RCC 7860 (cell line): Measurements from ENCODE around the gene TMEM98.
A peak's percentile ranks its signal among the peaks of the same experiment; 100 is the strongest.
"Not testable (repeated sequence)": the region's sequence is repeated elsewhere in the genome, so short reads cannot be mapped to it uniquely, and the experiment has no call there.

Experiments
- DNase-seq: peaks from one replicate; pipeline ENCODE4 v3.0.0-alpha.2; 2015; ENCODE audit warnings: low spot score
- FAIRE-seq: peaks from 2 replicates; lab custom pipeline; 2012; peaks lifted over from hg19 to GRCh38; lab: Jason Lieb, UNC

TMEM98 gene

DNA sequence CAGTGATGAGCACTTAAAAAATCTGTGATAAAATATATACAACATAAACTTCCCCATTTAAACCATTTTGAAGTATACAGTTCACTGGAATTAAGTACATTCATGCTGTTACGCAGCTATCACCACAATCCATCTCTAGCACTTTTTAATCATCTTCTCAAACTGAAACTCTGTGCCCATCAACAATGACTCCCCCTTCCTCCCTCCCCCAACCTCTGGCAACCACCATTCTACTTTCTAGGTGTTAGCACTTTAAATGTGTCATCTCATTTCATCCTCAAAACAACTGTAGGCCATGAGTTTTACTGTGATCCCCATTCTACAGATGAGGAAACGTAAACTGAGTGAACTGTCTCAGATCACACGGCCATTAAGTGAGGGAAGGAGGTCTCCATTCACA is 13.8 kb upstream of the TMEM98 start:
- FAIRE-seq (no peak), DNase-seq (no peak)

DNA sequence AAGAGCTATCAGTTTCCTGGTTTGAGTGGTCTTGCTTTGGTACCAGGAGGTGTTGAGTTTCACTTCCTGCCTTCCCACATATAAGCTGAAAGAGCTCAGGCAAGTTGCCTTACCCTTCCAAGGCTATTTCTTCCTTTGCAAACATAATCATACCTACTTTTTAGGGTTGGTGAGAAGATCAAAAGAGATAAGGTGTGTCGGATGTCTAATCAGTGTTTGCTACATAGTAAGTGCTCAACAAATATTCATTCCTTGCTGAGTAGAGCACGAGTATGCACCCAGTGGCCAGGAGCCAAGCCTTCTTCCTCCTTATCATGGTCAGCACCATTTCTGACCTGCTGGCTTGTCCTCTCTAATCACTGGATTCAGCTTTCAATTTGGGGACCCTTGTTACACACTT is 12.7 kb upstream of the TMEM98 start:
- no peak for DNase-seq
- no peak for FAIRE-seq

DNA sequence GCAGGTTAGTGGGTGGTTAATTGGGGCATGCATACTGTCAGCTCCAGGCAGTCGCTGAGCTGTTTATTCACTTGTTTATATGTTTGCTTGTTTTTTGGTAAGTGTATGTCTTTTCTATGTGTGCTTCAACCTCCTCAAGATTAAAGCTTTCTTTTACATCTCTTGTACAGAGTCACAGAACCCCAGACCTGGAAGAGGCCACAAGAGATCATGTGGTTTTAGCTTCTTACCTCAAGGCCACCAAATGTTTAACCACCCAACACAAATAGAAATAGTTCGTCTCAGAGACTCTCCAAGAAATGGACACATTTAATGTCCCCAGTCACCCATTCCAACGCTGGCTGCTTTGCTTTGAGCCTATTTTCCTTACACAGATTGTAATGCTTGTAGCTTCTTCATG is 11.8 kb upstream of the TMEM98 start:
- DNase-seq: no peak
- no peak for FAIRE-seq

DNA sequence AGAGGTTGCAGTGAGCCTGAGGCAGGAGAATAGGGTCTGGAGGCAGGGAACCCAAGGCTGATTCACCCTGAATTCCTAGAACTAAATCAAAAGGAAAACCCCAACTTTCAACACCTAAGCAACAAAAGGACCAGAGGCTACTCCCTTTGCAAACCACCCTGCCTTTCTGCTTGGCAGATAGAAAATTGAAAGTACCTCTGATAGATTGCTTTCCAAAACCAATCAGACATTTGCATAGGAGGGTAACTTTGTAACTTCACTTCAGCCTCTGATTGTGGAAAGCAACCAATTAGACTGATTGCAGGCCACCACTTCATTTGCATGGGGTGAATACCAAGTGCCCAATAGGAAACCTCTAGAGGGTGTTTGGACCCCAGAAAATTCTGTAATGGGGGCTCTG is 10.9 kb upstream of the TMEM98 start:
- DNase-seq: no peak
- no peak for FAIRE-seq

DNA sequence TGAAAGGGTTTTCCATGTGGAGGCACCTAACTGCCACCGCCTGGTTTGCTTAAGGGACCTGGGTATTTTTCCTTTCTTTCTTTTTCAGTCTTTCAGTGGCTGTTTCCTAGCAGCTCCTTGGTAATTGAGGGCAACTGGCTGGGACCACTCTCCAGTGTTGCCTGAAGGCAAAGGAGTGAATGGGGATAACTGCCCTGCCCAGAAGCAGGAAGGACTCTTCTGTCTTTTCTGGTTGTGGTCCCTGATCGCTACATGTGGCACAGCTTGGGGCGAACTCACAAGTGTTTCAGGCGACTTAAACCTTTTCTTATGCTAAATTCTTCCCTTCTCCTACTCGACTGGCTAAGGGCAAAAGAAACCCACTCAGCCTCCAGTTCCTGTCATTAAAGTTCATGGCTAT is 10.1 kb upstream of the TMEM98 start:
- no peak for DNase-seq
- no peak for FAIRE-seq

DNA sequence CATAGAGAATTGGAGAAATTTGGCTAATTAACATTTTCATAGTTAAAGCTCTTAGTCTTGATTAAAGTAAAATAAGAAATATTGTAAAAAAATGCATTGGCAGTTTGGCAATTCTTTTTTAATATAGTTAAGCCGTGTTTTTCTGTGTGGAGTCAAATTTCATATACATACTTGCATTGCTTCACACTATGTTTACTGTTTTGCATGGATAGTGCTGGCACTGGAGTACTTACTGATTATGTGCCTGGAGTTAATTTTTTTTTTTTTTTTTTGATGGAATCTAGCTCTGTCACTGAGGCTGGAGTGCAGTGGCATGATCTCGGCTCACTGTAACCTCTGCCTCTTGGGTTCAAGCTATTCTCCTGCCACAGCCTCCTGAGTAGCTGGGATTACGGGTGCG is 8.1 kb upstream of the TMEM98 start:
- DNase-seq, FAIRE-seq: not testable (repeated sequence)

DNA sequence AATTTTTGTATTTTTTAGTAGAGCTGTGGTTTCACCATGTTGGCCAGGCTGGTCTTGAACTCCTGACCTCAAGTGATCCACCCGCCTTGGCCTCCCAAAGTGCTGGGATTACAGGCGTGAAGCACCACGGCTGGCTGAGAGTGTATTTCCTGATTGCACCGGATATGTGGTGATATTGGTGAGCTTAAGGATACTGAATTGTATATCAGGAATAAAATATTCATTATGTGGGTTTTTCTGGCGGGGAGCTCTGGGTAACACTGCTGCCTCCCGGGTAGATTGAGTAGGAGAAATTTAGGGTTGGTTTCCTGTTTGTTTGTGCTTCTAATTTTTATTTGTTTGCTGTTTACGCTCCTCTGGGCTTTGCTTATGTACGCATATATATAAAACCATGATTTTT is 7.7 kb upstream of the TMEM98 start:
- no peak for FAIRE-seq

DNA sequence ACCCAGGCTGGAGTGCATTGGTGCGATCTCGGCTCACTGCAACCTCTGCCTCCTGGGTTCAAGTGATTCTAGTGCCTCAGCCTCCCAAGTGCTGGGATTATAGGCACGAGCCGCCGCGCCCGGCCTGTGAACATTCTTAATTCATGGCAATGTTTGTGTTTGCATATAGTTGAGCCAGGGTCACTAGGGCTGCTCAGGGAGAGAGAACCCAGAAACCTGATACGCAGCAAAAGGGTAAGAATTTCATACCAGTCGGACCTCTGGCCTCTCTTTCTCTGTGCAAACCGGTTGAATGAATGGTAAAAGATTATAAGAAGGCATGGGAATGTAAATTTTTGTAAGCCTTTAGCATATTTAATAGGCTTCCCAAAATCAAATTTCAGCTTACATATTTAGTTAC is 6.9 kb upstream of the TMEM98 start:
- DNase-seq (no peak), FAIRE-seq (no peak)

More for the DNA sequence above, 7.7 kb upstream of the TMEM98 start:
- no peak for DNase-seq

DNA sequence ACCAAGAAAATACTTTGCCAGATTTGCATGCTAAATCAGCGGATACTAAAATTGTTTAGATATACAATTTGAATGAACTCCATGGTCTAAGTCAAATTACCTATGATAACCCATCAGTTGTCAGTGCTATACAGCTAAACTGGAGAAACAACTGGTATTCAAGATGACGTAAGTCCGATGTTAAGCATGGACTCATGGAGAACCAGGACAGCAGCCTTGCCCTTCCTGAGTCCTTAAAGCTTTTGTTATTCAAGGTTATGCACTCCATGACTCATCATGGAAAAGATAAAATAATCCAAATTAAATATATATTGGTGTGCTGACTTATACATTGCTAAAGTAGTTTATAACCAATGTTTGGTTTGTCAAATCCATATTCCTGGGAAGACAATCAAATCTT is 4.0 kb upstream of the TMEM98 start:
- not testable (repeated sequence) for FAIRE-seq, DNase-seq

DNA sequence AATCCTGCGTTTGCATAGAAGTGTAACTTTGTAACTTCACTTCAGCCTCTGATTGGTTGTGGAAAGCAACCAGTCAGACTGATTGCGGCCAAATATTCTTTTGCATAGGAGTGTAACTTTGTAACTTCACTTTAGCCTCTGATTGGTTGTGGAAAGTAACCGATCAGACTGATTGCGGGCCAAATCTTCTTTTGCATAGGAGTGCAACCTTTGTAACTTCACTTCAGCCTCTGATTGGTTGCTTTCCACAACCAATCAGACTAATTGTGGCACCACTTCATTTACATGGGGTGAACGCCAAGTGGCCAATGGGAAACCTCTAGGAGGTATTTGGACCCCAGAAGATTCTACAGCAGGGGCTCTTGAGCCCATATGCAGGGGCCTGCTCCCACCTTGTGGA is 1.8 kb upstream of the TMEM98 start:
- FAIRE-seq: no peak
- no peak for DNase-seq

DNA sequence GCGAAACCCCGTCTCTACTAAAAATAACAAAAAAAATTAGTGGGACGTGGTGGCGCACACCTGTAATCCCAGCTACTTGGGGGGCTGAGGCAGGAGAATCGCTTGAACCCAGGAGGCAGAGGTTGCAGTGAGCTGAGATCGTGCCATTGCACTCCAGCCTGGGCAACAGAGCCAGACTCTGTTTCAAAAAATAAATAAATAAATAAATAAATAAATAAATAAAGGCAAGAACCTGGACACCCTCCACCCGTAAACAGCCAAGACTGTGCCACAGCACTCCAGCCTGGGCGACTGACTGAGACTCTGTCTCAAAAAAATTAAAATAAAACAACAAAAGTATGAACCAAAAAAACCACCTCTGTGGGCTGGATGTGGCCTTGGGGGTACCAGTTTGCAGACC is 1.2 kb upstream of the TMEM98 start:
- FAIRE-seq, DNase-seq: not testable (repeated sequence)

DNA sequence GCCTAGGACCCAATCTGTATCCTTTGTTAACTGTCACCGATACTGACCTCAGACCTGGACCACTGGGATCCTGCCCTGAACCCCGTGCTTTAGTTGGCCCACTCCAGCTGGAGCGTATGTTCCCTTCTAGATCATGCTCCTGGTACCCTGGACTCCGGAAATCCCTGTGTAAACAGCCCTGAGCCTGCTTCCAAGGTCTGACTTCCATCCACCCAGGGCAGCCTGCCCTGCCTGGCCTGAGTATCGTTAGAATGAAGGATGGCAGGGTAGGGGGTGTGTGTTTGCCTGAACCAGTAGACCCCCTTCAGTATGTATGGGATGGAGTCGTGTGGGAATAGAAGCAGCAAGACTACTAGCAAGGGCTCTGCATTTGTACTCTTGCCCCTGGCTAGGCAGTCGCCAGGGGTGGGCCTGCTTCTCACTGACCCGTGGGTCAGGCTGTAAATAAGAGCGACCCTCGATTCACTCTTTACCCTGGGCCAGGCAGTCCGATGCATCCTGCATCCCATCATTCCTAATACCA is 691 bp upstream of the TMEM98 start:
- DNase-seq (no peak), FAIRE-seq (no peak)

DNA sequence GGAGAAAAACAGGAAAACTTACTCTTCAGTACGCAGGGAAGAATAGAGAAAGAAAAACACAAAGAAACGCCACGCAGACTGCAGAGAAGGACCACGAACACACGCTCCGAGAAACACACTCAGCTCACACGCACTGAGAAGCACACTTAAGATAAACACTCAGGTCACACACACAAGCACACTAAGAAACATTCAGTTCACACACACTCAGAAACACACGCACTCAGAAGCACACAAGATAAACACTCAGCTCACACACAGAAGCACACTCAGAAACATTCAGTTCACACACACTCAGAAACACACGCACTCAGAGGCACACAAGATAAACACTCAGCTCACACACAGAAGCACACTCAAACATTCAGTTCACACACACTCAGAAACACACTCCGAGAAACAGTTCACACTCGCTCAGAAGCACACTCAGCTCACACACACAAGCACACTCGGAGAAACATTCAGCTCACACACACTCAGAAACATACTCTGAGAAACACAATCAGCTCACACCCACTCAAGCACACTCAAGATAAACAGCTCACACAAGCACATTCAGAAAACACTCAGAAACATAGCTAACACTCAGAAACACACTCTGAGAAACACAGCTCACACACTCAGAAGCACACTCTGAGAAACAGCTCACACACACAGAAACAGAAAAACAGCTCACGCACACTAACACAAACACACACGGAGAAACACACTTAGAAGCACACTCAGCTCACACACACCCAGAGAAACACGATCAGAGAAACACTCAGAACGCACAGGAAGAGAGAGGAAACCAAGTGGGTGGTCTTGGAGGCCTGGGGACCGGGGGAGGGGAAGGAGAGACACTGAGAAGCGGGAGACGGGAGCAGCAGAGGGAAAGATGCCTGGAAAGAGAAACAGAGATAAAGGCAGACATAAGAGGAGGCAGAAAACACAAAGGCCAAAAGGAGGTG is 908 bp downstream of the TMEM98 start:
- DNase-seq: no peak
- no peak for FAIRE-seq

DNA sequence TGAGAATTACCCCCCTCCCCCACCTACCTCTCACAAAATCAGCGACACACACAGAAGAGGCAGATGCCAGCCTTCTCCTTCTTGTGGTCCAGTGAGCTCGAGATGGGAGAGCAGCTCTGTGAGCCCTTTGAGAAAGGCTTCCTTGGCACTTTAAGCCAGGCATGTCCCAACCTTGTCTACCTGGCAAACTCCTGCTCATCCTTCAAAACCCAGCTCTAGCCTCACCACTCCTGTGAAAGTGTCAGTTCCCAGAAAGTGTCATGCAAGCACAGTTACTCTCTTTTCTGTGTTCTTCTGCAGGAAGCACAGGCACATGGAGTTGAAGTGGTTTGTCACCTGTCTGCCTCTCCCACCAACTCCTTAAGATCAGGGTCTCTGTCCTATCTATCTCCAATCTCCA is 1.6 kb downstream of the TMEM98 start:
- FAIRE-seq (no peak), DNase-seq (no peak)

DNA sequence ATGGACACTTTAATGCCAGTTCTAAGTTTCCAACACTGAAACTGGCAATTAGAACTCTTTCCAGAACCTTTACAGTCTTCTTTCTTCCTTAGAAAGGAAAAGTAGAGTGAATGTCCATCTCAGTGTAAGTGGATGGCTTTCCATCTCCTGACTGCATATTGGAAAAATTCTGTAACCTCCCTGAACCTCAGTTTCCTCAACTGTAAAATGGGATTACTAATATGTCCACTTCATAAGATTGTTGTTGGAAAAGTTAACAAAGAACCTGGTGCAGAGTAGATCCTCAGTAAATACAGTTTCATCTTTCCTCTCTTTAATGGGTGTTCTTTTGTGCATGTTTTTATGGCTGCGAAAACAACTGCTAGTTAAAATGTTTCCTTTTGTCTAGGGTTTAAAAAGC is 2.6 kb downstream of the TMEM98 start:
- DNase-seq: no peak
- no peak for FAIRE-seq

DNA sequence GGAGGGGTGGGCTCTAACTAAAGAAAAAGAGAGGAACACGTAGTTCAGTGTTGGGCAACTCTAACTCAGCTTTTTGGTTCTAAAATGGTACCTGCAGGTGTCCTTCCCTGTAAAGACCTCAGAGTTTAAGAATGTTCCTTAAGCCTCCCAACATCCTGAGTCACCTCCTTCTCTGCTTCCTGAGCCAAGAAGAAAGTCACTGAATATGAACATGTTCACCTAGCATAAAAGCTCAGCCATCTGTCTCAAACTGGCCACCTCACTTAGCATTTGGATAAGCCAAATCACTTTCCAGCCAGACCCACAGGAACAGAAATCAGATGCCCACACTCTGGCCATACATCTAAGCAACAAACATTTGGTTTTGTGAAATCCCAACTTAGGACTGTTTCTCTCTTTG is 3.7 kb downstream of the TMEM98 start:
- FAIRE-seq (no peak), DNase-seq (no peak)

DNA sequence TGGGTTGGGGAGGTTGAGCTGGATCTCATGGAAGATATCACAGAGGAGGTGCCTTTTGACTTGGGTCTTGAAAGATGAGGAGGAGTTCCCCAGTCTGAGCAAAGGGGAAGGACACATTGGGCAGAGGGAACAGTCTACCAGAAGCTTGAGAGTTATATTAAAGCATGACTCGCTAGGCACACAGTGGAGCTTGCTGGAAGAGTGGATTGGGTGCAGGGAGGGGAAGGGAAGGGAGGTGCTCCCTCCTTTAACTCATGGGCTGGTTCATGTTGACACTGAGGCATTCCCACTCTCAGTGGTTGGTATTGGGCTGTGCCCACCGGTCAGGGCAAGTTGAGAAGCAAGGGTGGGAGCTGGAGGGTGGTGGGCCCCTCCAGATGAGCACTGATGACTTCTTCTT is 5.9 kb downstream of the TMEM98 start:
- no peak for FAIRE-seq
- DNase-seq: no peak

DNA sequence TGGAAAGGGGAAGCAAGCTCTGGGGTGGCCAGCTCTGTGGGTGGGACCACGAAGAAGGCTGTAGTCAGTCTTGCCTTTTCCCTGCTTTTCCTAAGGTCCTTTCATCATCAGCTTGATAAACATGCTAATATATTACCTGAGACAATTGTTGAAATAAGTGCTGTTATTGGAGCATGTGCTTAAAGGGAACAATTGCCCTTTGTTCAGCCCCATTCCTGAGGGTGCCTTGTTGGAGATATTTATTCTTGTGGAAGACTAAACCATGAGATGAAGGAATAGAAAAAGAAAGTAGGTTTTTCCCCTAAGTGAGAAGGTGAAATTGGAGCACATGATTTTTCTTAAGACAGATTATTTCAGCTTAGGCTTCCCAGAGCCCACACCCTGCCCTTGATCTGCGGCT is 7.8 kb downstream of the TMEM98 start:
- FAIRE-seq: no peak
- no peak for DNase-seq

DNA sequence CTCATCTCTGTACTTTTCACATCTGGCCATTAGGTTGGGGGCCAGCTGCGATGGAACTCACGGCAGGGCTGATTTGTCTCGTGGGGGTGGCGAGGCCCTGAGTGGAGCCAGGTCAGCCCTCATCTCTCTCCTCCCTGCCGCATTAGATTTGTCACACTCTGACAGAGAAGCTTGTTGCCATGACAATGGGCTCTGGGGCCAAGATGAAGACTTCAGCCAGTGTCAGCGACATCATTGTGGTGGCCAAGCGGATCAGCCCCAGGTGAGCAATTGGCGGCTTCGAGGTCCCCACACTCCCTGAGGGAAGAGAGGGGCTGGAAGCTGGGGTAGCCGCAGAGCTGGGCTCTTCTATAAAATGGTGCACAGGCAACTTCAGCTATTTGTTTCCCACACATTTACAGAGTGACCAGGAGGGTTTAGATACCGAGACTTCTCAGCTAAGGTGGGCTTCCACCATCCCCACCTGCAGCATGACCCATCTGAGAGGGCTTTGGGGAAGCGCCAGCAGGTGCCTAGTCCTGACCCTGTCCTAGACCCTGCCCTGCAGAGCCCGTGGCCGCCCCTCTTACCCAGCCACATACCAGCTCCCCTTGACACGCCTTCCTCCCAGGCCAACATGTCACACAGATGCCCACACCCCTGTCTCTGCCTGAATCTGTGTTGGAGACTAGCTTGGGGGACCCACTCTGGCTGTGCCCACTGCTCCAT is 8.4 kb downstream of the TMEM98 start:
- FAIRE-seq (no peak), DNase-seq (no peak)

DNA sequence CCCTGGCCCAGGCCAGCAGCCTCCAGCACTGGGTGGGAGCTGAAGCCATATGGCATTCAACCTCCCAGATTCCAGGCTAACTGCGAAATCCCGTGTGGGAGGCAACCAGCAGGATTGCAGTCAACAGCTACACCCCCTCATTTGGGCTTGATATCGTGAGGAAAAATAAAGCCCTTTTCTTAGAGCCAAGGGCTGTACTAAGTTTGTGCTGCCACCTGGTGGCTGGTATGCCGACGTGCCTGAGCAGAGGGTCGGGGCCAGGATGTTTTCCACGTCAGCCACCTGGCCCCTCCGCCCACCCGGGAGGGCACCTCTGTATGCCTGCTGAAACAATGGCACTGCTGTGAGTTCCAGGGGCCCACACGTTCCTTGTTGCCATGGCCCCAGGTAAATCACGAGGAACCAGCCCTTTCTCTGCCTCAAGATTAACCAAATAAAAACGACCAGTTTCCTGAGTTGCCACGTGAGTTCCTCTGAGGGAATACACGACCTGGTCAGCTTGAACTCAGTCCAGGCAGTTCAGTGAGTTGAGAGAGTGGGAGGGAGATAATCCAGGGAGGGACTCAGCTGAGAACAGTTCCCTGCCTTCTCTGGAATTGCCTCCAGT is 9.0 kb downstream of the TMEM98 start:
- peak; percentile 27 for DNase-seq
- no peak for FAIRE-seq

DNA sequence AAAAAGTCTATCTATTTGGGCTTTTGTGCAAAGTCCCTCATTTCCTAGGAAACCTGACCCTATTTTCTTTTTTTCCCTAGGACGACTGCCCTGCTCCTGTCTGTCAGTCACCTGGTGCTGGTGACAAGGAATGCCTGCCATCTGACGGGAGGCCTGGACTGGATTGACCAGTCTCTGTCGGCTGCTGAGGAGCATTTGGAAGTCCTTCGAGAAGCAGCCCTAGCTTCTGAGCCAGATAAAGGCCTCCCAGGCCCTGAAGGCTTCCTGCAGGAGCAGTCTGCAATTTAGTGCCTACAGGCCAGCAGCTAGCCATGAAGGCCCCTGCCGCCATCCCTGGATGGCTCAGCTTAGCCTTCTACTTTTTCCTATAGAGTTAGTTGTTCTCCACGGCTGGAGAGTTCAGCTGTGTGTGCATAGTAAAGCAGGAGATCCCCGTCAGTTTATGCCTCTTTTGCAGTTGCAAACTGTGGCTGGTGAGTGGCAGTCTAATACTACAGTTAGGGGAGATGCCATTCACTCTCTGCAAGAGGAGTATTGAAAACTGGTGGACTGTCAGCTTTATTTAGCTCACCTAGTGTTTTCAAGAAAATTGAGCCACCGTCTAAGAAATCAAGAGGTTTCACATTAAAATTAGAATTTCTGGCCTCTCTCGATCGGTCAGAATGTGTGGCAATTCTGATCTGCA is 12.9 kb downstream of the TMEM98 start:
- no peak for FAIRE-seq

More for the DNA sequence above, 12.9 kb downstream of the TMEM98 start:
- no peak for DNase-seq
